GM23338 (cell line): ENCODE data around the gene UBE2Z.

Source experiments
- CTCF ChIP-seq, 2 experiments: fragments of 200-600 bp in 1 of 2; sonication (generic) in 1 of 2; conservative IDR thresholded peaks; 2 replicates each; pipeline versions ENCODE4 v1.5.1 to v1.6.1; 2016 to 2017; ENCODE audit warnings: antibody characterized with exemption in 2 of 2, low read depth in 2 of 2, mild to moderate bottlenecking in 2 of 2, moderate library complexity in 1 of 2
- EZH2 ChIP-seq: fragments of 200-600 bp; sonication (generic); IDR thresholded peaks from one replicate; pipeline ENCODE4 v1.8.0; 2017; ENCODE audit warnings: antibody characterized with exemption, mild to moderate bottlenecking, low read depth; ENCODE audit not compliant: unreplicated experiment
- STAT1 ChIP-seq: IDR thresholded peaks from one replicate; pipeline ENCODE4 v1.6.1; 2016; ENCODE audit warnings: antibody characterized with exemption; ENCODE audit not compliant: unreplicated experiment
- TF ChIP-seq, protein P1 (sequence below): IDR thresholded peaks from one replicate; pipeline ENCODE4 v1.6.1; 2018; ENCODE audit warnings: antibody characterized with exemption; ENCODE audit not compliant: unreplicated experiment

GRCh38 chr17:48912476-48912875 lies 4.3 kb downstream of the UBE2Z start:
- no peak for TF ChIP-seq CTCF (conservative IDR thresholded peaks at IDR 0.05; ENCODE audit: low read depth in 2 of 2)
- no peak for TF ChIP-seq EZH2
- TF ChIP-seq, protein P1, sequence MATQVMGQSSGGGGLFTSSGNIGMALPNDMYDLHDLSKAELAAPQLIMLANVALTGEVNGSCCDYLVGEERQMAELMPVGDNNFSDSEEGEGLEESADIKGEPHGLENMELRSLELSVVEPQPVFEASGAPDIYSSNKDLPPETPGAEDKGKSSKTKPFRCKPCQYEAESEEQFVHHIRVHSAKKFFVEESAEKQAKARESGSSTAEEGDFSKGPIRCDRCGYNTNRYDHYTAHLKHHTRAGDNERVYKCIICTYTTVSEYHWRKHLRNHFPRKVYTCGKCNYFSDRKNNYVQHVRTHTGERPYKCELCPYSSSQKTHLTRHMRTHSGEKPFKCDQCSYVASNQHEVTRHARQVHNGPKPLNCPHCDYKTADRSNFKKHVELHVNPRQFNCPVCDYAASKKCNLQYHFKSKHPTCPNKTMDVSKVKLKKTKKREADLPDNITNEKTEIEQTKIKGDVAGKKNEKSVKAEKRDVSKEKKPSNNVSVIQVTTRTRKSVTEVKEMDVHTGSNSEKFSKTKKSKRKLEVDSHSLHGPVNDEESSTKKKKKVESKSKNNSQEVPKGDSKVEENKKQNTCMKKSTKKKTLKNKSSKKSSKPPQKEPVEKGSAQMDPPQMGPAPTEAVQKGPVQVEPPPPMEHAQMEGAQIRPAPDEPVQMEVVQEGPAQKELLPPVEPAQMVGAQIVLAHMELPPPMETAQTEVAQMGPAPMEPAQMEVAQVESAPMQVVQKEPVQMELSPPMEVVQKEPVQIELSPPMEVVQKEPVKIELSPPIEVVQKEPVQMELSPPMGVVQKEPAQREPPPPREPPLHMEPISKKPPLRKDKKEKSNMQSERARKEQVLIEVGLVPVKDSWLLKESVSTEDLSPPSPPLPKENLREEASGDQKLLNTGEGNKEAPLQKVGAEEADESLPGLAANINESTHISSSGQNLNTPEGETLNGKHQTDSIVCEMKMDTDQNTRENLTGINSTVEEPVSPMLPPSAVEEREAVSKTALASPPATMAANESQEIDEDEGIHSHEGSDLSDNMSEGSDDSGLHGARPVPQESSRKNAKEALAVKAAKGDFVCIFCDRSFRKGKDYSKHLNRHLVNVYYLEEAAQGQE, result no peak
- no peak for TF ChIP-seq STAT1
